ENCODE measurements around the gene PITPNC1.

DNA sequence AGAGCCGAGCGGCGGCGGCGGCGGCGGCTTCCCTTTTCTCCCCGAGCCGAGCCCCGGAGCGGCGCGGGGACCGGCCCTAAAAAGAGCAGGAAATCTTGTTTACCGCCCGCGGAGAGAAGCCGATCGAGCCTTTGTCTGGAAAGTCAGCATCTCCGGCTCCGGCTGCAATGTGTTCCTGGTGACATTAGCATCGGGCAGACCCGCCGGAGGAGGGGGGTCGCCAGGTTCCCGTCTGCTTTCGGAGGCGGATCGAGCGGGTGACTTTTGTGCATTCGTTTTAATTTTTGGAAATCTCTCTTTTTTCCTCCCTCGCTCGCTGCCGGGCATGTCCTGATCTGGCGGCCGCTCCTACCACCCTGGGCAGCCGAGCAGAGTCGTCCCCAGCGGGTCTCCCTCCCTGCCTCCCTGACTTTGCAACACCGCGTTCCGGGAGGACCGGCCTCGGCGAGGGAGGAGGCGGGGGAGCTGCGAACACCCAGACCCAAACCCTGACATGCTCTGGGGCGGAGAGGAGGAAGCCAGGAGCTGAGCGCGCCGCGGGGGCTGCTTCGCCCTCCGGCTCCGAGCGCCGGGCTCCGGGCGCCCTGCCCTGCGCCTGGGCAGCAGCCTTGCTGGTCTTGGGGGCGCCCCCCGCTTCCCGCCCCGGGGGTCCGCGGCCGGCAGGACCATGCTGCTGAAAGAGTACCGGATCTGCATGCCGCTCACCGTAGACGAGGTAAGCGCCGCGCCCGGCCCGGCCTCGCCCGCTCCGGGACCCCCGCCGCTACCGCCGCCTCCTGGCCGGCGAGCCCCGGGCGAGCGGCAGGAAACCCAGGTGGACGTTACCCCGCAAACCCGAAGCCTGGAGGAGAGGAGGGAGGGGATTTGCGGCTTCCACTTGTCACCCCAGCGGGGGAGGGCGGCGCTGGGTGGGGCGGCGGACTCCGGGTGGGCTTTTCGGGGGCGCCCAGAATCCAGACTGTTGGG, 690 bp downstream of the PITPNC1 start:
- TF ChIP-seq EZH2 (IDR thresholded peaks at IDR 0.05; ENCODE audit: borderline replicate concordance, insufficient read depth, low read depth, low read length, poor library complexity, severe bottlenecking), result no peak
- TF ChIP-seq, protein P1, sequence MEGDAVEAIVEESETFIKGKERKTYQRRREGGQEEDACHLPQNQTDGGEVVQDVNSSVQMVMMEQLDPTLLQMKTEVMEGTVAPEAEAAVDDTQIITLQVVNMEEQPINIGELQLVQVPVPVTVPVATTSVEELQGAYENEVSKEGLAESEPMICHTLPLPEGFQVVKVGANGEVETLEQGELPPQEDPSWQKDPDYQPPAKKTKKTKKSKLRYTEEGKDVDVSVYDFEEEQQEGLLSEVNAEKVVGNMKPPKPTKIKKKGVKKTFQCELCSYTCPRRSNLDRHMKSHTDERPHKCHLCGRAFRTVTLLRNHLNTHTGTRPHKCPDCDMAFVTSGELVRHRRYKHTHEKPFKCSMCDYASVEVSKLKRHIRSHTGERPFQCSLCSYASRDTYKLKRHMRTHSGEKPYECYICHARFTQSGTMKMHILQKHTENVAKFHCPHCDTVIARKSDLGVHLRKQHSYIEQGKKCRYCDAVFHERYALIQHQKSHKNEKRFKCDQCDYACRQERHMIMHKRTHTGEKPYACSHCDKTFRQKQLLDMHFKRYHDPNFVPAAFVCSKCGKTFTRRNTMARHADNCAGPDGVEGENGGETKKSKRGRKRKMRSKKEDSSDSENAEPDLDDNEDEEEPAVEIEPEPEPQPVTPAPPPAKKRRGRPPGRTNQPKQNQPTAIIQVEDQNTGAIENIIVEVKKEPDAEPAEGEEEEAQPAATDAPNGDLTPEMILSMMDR (IDR thresholded peaks at IDR 0.05), result no peak
